GM18861 (cell line): Measurements from ENCODE around the gene FAM171A1.
"Not testable (repeated sequence)": the region's sequence is repeated elsewhere in the genome, so short reads cannot be mapped to it uniquely, and the experiment has no call there.

Source experiments
- ATAC-seq: cut with Tn5 transposase; IDR thresholded peaks from one replicate; pipeline ENCODE4 v1.9.1; 2021; ENCODE audit not compliant: unreplicated experiment

The FAM171A1 gene

DNA sequence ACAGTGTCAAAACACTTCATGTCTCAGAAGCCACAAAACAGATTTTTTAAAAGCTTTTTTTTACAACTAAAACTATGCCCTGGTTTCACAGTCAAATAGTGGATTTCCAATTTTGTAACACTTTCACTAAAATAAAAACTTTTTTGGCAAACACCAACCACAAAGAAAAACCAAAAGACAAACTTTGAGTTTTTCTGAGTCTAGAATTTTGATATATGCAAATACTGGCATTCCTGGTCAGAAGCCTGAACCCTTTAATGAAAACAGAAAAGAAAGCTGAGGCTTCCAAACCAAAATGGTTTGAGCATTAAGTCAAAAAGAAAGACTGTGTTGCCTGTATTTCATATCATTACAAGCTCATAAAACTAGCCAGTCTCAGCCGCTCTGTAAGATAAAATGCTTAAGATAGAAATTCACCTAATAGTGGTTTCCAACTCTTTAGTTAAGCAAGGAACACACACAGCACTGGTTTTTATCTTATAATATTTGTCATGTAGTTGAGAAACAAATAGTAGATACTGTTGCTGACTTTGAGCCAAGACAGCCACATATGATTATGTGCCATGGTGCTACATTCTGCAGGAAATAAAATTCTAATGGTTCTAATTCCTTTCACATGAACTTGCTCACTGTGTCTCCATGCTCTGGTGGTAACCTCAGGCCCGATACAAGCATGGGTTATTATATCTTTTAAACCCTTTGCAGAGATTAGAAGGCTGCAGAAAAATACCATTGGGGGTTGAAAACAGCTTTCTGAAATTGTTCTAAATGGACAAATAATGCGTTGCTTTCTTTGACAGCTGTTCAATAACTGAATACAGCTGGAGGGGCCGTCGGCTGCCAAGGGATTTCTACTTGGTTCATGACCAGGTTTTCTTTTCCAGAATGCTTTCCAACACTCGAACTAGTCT is 49.4 kb downstream of the FAM171A1 start:
- no peak for ATAC-seq

DNA sequence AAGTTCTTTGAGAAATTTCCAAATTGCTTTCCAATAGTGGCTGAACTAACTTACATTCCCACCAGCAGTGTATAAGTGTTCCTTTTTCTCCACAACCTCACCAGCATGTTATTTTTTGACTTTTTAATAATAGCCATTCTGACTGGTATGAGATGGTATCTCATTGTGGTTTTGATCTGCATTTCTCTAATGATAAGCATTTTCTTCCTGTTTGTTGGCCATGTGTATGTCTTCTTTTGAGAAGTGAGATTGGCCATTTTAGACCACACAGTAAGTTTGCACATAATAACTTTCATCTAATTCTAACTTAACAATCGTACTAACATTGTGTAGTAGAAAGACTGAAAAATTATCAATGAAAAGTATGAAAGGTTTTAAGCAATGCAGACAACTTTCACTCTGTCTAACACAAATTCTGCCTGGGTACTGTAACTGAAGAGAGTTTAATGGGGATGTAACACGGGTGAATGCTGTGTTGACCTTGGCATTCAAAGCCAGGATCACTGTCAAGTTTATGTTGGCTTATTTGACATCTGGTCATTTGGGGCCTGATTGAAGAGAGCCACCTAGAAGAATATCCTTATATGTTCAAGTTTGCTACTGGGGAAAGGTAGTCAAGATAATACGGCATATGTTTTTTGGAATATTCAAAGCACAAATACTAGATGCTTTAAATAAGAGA is 50.4 kb downstream of the FAM171A1 start:
- no peak for ATAC-seq

DNA sequence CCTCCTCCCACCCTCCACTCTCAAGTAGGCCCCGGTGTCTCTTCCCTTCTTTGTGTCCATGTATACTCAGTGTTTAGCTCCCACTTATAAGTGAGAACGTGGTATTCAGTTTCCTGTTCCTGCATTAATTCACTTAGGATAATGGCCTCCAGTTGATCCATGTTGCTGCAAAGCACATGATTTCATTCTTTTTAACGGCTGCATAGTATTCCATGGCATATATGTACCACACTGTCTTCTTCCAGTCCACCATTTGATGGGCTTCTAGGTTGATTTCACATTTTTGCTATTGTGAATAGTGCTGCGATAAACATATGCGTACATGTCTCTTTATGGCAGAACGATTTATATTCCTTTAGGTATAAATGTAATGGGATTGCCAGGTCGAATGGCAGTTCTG is 51.0 kb downstream of the FAM171A1 start:
- no peak for ATAC-seq

DNA sequence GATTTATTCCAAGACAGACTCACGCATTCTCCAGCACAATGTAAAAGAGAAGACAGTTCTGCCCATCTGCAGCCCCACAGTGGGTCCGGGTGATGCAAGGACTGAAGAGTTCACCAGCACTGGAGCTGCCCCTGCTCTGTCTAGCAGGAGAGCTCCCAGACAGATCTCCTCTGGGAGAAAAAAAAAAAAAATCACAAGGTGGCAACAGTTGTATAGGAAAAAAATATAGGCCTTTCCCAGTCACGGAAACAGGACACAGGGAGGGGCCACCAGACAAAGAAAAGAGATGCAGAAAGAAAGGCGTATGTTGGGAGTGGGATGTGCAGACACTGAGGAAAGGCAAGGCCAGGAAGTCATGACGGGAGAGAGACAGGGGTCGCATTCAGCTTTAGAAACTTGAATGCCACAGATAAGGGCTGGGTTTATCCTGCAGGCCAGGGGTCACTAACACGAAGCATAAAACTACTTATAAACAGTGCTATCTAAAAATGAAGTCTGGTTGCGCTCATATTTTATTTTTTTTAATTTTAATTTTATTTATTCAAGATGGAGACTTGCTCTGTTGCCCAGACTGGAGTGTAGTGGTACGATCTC is 54.1 kb downstream of the FAM171A1 start:
- no peak for ATAC-seq

DNA sequence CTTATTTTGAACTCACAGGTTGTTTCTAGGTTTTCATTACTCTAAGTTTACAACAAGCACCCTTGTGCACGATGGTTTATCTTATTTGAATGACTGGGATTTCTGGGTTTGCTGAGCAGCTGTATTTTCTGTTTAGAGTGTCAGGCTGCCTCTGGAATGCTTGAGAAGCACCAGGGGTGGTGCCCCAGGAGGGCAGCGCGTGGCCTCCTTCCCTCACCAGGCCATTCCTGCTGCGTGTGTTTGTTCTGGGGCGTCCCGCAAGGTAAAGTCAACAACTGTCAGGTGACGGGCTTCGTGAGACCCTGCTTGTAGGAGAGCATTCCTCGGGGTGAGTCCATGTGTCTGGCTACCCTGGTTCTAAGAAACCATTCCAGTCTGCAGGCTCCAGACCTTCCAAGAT is 54.9 kb downstream of the FAM171A1 start:
- ATAC-seq = no peak

DNA sequence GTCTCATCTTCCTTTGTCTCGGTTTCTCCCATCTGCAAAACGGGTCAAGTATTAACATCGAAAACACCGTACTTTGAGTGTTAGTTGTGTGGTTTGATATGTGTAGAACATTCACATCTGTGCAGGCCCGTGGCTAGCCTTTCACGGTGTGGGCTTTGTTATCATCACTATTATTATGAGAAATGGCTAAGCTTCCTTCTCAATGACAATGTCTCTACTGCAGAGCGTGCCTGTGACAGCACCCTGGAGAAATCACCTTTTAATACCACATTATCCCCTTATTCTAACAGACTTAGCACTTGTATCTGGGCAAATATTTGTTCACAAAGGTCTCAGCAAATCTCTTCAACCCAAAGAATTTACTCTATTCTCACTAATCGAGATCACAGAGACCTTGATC is 55.8 kb downstream of the FAM171A1 start:
- no peak for ATAC-seq

DNA sequence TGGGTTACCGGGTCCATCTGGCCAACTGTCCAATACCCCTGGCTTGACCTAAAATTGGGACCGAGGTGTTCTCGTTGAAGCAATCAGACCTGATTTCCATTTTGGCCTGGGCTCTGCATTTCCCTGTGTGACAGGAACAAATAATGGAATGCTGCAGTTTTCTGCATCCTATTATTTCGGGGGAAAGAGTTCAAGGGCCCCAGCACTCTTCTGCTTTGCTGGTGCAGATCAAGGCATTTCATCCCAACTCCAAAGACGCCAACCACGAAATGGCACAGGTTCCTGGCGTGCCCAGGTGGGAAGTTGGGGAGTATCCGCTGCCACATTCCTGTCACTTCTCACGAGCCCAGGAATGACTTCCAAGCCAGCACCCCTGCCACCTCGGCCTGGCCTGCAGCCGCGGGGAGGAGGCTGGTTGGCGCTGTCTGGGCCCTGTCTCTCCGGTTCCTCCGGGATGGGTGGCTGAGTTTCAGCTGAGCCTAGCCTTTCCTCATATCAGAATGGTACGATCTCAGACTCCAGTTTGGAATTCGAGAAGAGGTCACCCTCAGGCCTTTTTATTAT is 56.5 kb downstream of the FAM171A1 start:
- no peak for ATAC-seq

DNA sequence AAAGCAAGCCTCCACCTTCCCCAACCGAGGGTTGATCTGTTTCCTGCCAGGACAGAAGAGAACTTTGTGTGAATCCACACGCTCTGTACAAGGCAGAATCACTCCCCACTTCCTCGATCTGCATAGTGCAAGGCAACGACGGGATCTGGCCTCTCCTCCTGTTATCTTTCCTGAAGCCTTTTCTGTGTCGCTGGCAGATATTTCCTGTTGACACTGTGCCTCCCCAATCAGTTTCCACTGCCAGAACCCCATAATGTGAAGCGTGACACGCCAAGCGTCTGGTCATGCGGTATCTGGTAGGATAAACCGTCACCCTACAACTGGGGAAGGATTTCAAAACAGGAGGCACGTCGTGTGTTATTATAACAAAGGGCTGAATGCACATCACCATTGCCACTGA is 57.2 kb downstream of the FAM171A1 start:
- no peak for ATAC-seq

DNA sequence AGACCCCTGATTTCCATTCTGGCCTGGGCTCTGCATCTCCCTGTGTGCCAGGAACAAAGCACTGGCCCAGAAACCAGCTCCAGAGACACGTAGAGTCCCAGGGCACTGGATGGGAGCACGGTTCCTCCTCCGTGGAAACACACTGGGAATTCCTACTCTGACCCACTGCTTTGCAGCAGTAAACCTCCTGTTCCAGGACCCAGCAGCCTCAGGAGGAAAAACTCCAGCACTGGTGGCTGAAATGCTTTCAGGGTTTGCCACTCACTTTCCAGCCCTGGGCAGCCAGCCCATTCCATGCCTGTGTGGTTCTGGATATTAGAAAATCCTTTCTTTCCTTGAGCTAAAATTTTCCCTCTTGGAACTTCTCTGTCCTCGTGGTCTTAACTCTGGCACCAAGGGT is 58.0 kb downstream of the FAM171A1 start:
- no peak for ATAC-seq

DNA sequence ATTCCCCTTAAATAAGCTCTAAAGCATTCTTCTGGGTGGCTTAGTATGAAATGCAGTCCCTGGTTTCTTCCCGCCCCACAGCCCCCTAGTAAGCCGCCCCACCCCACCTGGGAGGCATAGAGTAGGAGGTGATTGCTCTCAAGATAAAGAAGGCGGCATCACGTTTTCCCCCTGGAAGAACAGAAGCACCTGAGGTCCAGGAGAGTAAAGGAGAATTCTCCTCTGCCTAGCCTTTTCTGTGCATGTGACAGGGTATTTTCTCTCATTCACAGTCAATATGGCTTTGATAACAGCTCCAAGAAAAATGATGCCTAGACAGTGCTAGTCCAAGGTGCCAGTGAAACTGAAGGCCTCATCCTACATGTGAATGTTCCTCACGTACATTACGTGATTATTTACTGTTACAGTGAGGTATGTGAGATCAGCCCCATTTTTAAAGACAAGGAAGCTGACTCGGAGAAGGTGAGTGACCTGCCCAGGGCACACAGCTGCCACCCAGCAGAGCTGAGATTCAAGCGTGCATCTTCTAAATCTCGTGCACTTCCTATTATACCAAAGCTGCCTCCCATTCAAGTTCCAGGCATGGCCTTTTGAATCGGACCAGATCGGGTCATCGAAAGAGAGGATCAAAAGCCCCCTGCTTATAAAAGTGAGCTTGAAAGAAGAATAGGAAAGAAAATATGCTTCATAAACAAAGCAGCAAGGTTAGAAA is 59.4 kb downstream of the FAM171A1 start:
- ATAC-seq = no peak

DNA sequence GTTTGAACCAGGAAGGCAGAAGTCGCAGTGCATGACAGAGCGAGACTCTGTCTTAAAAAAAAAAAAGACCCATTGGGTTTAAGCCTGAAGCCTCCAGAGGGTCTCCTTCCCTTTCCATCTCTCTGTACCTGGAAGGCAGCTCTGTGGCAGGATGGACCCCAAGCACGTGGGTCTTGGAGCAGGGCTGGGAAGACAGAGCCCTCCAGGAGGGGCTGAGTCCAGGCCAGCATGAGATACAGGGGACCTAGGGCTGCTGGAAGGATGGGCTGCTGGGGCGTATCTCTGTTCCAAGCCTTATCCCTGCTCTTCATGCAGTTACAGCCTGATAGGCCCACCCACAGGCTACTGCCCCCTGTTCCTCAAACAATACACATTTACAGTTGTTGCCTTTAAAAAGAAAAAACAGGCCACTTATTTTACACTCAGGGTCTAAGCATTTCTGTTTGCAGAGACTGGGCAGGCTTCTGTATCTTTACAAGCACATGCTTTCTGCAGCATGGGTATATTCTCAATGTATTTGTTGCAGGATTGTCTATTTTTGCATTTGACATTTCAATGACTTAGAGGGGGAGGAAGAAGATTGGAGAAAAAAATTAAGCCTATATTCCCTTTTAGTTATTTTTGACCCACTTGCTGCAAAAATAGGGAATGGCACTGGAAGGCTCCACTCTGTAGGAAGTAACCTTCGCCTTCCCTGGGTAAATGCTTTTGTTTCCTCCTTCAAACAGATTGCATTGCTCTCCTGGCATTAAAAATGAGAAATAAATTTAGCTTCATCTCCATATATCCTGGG is 60.1 kb downstream of the FAM171A1 start:
- no peak for ATAC-seq

DNA sequence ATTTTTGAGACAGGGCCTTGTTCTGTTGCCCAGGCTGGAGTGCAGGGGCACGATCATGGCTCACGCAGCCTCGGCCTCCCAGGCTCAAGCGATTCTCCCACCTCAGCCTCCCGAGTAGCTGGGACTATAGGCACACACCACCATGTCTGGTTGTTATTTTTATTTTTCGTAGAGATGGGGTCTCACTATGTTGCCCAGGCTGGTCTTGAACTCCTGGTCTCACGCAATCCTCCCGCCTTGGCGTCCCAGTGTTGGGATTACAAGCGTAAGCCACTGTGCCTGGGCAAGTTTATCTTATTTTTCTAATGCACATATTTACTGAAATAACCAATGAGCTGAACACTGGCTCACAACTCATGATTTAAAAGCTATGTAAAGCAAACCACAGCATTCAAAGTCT is 61.9 kb downstream of the FAM171A1 start:
- ATAC-seq = no peak

DNA sequence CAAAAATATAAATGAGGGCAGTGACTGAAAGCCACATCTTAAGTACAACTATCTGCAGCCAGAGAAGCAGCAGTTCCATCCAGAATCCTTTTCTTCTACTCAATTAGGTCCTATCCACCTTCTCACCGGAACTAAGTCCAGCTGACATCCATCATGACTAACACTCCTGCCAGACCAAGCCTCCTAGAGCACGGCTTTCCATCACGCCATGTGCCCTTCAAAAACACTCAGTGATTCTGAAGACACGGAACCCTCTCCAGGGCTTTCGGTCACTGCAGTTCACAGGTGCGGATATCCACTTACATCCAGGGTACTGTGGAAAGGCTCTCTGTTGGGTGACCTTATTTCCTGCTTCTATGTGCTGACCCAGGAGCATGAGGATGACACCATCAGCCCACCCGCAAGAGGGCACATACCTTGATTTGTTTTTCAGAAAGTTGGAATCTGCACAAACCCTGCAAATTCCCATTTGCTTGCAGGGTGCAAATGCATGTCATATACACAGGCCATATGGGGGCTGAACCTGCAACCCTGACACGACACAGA is 64.3 kb downstream of the FAM171A1 start:
- ATAC-seq = no peak

DNA sequence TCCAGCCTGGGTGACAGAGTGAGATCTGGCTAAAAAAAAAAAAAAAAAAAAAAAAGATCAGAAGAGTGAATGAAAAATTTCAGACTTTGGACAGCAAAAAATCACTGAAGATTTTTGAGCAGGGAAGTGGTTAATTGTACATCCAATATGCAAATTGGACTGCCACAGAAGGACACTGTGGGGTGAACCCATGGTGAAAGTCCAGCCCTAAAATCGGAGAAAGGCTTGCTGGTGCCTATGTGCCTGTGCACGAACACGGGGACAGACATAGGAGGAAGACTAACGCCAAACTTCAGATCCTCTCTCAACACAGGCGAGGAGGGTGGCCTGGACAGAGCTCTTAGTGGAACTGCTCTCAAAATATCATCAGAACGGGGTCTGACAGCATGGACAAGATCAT is 65.5 kb downstream of the FAM171A1 start:
- no peak for ATAC-seq

DNA sequence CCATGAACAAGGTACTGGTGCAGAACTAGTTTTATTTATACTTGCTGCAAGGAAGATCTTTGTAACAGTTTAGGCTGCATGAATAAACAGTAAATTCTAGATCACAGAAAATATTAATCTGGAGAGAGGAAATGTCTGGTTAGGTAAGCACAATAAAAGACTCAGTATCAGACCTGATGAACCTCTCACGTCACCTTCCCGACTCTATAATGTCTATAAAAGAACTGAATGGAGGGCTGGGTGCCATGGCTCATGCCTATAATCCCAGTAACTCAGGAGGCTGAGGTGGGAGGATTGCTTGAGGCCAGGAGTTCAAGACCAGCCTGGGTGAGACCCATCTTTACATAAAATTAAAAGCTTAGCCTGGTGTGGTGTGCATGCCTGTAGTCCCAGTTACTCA is 65.9 kb downstream of the FAM171A1 start:
- no peak for ATAC-seq

DNA sequence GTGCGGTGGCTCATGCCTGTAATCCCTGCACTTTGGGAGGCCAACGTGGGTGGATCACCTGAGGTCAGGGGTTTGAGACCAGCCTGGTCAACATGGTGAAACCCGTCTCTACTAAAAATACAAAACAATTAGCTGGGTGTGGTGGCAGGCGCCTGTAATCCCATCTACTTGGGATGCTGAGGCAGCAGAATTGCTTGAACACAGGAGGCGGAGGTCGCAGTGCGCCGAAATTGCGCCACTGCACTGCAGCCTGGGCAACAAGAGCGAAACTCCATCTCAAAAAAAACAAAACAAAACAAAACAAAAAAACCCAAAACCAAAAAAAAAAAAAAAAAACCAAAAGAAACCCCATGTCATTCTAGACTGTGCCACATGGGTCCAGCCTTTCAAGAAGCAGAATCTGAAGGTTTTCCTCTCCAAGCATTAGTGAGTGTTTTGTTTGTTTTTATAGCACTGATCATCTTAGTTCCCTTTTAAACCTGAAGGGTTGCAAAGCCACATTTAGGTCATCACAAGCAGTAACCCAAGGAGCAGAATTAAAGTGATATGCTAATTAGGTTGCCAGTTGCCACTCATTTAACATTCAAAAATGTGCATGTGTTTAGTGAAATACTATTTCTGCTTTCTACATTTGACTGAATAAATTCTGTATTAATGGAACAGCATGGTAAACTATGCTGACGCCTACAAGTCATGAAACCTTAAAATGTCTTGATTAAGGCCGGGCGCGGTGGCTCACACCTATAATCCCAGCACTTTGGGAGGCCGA is 68.7 kb downstream of the FAM171A1 start:
- ATAC-seq = not testable (repeated sequence)

DNA sequence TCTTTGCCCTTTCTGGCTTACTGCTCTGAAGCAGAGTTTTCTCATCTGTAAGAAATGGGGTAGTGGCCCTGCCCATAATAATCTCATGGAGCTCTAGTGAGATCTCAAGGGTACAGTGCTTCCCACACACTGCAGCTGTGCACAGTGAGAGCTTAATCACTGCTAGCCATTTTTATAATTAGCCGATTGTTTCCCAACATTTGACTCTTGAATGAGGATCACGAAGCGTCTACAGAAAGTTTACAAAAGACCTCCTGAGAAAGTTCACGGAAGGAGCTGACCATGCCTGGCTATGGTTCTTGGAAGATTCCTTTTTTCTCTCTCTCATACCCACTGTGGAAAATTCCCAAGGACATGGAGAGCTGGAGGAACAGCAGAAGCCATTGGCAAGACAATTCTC is 70.4 kb downstream of the FAM171A1 start:
- no peak for ATAC-seq

DNA sequence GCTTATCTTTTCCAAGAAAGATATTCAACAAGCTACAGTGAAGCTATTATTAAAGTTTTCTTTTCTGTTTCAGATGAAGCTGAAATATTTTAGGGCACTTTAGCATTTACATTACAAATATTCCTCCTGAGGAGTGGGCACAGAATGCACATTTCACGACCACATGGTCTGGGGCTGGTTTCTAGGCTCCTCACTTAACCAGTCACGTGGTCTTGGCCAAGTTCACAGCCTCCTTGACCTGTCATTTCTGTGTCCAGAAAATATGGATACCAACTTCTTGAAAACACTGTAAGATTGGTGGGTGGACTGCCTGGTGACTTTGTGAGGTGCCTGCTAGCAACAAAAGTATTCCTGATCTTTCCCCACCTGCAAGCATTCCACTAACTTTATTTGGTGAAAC is 70.9 kb downstream of the FAM171A1 start:
- ATAC-seq = no peak

DNA sequence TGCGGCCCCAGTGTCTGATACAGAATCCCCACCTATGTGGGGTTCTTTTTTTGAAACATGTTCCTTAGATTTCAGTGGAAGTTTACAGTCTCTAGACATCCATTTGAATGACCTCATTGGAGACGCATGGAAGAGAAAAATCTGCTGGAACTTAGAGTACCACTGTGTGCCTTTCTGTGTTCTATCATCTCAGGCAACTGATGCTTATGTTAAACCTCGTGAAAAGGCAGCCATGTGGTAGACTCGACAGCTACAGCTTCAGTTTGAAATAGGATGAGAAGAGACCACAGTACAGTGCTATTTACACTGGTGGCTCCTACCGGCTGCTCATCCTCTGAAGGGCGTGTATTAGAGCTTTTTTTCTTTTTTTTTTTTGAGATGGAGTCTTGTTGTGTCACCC is 74.4 kb downstream of the FAM171A1 start:
- no peak for ATAC-seq
